Gastrocnemius medialis (tissue), 4 donors: ENCODE measurements around the gene ALK. TPM values are rescaled to one million over a fixed set of nuclear protein-coding genes. Genes with fewer than 3 reads are reported as not detected.

ENCODE experiments used
- ATAC-seq, 2 donors: fragments of 150-250 bp; one replicate each; pipeline ENCODE4 v1.9.1; 2016
- DNase-seq, 2 donors: peaks; one replicate each; pipeline ENCODE4 v3.0.0-alpha.2; 2019
- H3K27ac ChIP-seq, 4 donors: fragments of 200-600 bp; sonication (generic); 1 replicate in 1 of 4; 2 replicates in 3 of 4; pipeline ENCODE4 v1.5.1; 2016 to 2018; ENCODE audit warnings: mild to moderate bottlenecking in 2 of 4, moderate library complexity in 1 of 4
- H3K27me3 ChIP-seq, 3 donors: fragments of 200-600 bp; sonication (generic) in 2 of 3; 1 replicate in 1 of 3; 2 replicates in 2 of 3; pipeline versions ENCODE4 v1.5.1 to v1.6.0; 2016 to 2019; ENCODE audit warnings: mild to moderate bottlenecking in 1 of 3, moderate library complexity in 1 of 3
- H3K36me3 ChIP-seq, 2 donors: fragments of 200-600 bp; sonication (generic) in 1 of 2; one replicate each; pipeline ENCODE4 v1.5.1; 2017 to 2018
- H3K4me1 ChIP-seq, 2 donors: fragments of 200-600 bp; sonication (generic) in 1 of 2; one replicate each; pipeline ENCODE4 v1.5.1; 2016 to 2017; ENCODE audit warnings: mild to moderate bottlenecking in 2 of 2
- H3K4me3 ChIP-seq, 4 donors: fragments of 200-600 bp; sonication (generic) in 3 of 4; 1 replicate in 1 of 4; 2 replicates in 3 of 4; pipeline ENCODE4 v1.5.1; 2016 to 2019; ENCODE audit warnings: mild to moderate bottlenecking in 2 of 4
- H3K9me3 ChIP-seq, 3 donors: fragments of 200-600 bp; sonication (generic) in 2 of 3; 1 replicate in 1 of 3; 2 replicates in 2 of 3; pipeline ENCODE4 v1.5.1; 2016 to 2019
- CTCF ChIP-seq, 5 experiments: fragments of 450-650 bp in 3 of 5; fragments of 200-600 bp in 2 of 5; sonication (generic) in 2 of 5; IDR thresholded peaks in 4 of 5; conservative IDR thresholded peaks in 1 of 5; 1 replicate in 4 of 5; 2 replicates in 1 of 5; pipeline ENCODE4 v1.5.1; 2016 to 2019; ENCODE audit warnings: antibody characterized with exemption in 5 of 5, mild to moderate bottlenecking in 3 of 5, moderate library complexity in 3 of 5
- POLR2A ChIP-seq, 2 donors: fragments of 450-650 bp; IDR thresholded peaks; one replicate each; pipeline ENCODE4 v1.6.1; 2017; ENCODE audit warnings: antibody characterized with exemption in 2 of 2, mild to moderate bottlenecking in 2 of 2, moderate library complexity in 2 of 2
- in situ Hi-C, 4 donors: fragments of 200-750 bp; cut with MboI; loops; one replicate each; pipeline versions ENCODE4 v1.15.0 to v1.8.0; 2017; ENCODE audit warnings: low sequenced_read_pairs in 4 of 4
- intact Hi-C: fragments of 100-400 bp; cut with DNase I; formaldehyde crosslinking; loops from one replicate; pipeline ENCODE4 v1.15.1; 2023; ENCODE audit warnings: low total_unique reads
- total RNA-seq, 4 donors: library from RNA; depleted of rRNA; stranded (reverse); fragments of >200 nt; gene quantifications; one replicate each; pipeline versions ENCODE4 v1.1.0 to v1.2.3, GENCODE V29; 2016

ALK gene
- total RNA-seq, 4 donors from 2014 or later, result not detected

GRCh38 chr2:29462293-29462692, 459.1 kb downstream of the ALK start:
- no peak for TF ChIP-seq CTCF (IDR thresholded peaks at IDR 0.05 in 4 of 5, conservative IDR thresholded peaks at IDR 0.05 in 1 of 5)
- no peak for TF ChIP-seq POLR2A (IDR thresholded peaks at IDR 0.05)
- intact Hi-C loops (no loop called here), in situ Hi-C loops (no loop called here)
- H3K27me3 ChIP-seq, result no peaks in the 10 kb centered on the region
- ATAC-seq, result no peak
- no peak overlapping the region for H3K4me3 ChIP-seq
- no peaks in the 10 kb centered on the region for H3K4me1 ChIP-seq
- no peaks in the 10 kb centered on the region for H3K36me3 ChIP-seq
- no peaks in the 10 kb centered on the region for H3K9me3 ChIP-seq
- no peak overlapping the region for H3K27ac ChIP-seq
- DNase-seq, result no peak

GRCh38 chr2:29460190-29460589, 461.2 kb downstream of the ALK start:
- no peaks in the 10 kb centered on the region for H3K27me3 ChIP-seq
- H3K27ac ChIP-seq, result no peak overlapping the region
- DNase-seq, result no peak
- no peak for ATAC-seq
- in situ Hi-C loops, result no loop called here
- H3K4me1 ChIP-seq, result no peaks in the 10 kb centered on the region
- no peak overlapping the region for H3K4me3 ChIP-seq
- no peaks in the 10 kb centered on the region for H3K36me3 ChIP-seq
- intact Hi-C loops, result no loop called here
- no peaks in the 10 kb centered on the region for H3K9me3 ChIP-seq
- TF ChIP-seq CTCF (IDR thresholded peaks at IDR 0.05 in 4 of 5, conservative IDR thresholded peaks at IDR 0.05 in 1 of 5), result no peak
- no peak for TF ChIP-seq POLR2A (IDR thresholded peaks at IDR 0.05)

- in situ Hi-C loops (no loop called here), intact Hi-C loops (no loop called here)
- H3K27me3 ChIP-seq, result no peaks in the 10 kb centered on the region
- no peak for DNase-seq
- H3K9me3 ChIP-seq, result no peaks in the 10 kb centered on the region
- H3K36me3 ChIP-seq, result no peaks in the 10 kb centered on the region
- H3K4me1 ChIP-seq, result no peaks in the 10 kb centered on the region
- TF ChIP-seq POLR2A (IDR thresholded peaks at IDR 0.05) (no peak), CTCF (IDR thresholded peaks at IDR 0.05 in 4 of 5, conservative IDR thresholded peaks at IDR 0.05 in 1 of 5) (no peak)
- H3K27ac ChIP-seq, result no peak overlapping the region
- no peak overlapping the region for H3K4me3 ChIP-seq
- ATAC-seq, result no peak
Measured at GRCh38 chr2:29459445-29460179, 461.8 kb downstream of the ALK start.

- Histone ChIP-seq H3K27ac (no peak overlapping the region), H3K4me1 (no peaks in the 10 kb centered on the region), H3K27me3 (no peaks in the 10 kb centered on the region), H3K36me3 (no peaks in the 10 kb centered on the region), H3K9me3 (no peaks in the 10 kb centered on the region), H3K4me3 (no peak overlapping the region)
- no peak for DNase-seq
- no peak for ATAC-seq
- in situ Hi-C loops, result no loop called here
- intact Hi-C loops, result no loop called here
- TF ChIP-seq POLR2A (IDR thresholded peaks at IDR 0.05) (no peak), CTCF (IDR thresholded peaks at IDR 0.05 in 4 of 5, conservative IDR thresholded peaks at IDR 0.05 in 1 of 5) (no peak)
Measured at GRCh38 chr2:29456429-29456828, 465.0 kb downstream of the ALK start.
